ENCODE data around the gene DPAGT1. TPM values are rescaled to one million over a fixed set of nuclear protein-coding genes. Genes with fewer than 3 reads are reported as not detected.
A peak's percentile ranks its signal among the peaks of the same experiment; 100 is the strongest.

The DPAGT1 gene
- total and polyA plus RNA-seq, 2 donors: 9.6 to 22.4 TPM

DNA sequence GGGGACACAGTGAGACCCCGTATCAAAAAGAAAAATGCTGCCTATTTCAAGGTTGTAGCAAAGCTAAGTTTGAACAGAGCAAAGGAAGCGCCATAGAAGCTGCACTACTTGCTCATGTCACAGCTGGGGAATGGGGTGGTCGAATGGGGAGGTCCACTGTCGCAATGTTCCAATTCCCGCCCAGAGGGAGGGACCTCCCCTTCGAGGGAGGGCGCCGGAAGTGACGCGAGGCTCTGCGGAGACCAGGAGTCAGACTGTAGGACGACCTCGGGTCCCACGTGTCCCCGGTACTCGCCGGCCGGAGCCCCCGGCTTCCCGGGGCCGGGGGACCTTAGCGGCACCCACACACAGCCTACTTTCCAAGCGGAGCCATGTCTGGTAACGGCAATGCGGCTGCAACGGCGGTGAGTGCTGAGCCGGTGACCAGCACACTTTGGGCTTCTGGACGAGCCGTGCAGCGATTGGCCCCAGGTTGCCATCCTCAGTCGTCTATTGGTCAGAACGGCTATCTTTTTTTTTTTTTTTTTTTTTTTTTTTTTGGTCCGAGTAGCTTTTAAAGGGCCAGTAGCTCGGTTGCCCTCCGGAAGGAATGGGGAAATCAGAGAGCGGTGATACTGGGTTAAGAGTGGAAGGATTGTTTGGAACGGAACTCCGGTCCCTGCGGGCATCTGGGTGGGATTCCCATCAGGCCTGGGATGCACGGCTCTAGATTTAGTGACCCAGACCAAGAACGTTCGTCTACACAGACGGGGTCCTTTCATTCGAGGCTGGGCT, 16.8 kb downstream of the DPAGT1 start, which contains the start of gene HMBS:
Gene HMBS (plus strand): TSS at position 219 of the 774 bp plus-strand sequence. CDS start 153 bp downstream, at position 372.
- Histone ChIP-seq H3K4me1 (ENCODE audit: control insufficient read depth in 2 of 2, insufficient read depth in 2 of 2, low read length in 2 of 2) (peaks cover 8 to 23% of the 10 kb centered on the region in 2 donors), H3K27me3 (ENCODE audit: control insufficient read depth in 2 of 2, insufficient read depth in 1 of 2, low read length in 1 of 2) (no peaks in the 10 kb centered on the region), H3K4me3 (ENCODE audit: low read length in 2 of 2) (peak within 1 kb of the TSS; percentile 76 to 83), H3K36me3 (ENCODE audit: control insufficient read depth in 2 of 2, insufficient read depth in 2 of 2, low read length in 1 of 2) (peaks cover 24 to 28% of the 10 kb centered on the region in 2 donors), H3K9me3 (ENCODE audit: control insufficient read depth in 2 of 2, insufficient read depth in 1 of 2, low read length in 1 of 2) (no peaks in the 10 kb centered on the region), H3K27ac (ENCODE audit: low read depth in 1 of 2, low read length in 1 of 2) (peak within 1 kb of the TSS; percentile 74 to 88)
- 1% methylated on average over 45 of the region's 45 CpGs for WGBS
- DNase-seq (ENCODE audit: low read depth in 6 of 9, low spot score in 9 of 9): peak in 8 of 9 donors; percentile 77 to 92 (median 88)

DNA sequence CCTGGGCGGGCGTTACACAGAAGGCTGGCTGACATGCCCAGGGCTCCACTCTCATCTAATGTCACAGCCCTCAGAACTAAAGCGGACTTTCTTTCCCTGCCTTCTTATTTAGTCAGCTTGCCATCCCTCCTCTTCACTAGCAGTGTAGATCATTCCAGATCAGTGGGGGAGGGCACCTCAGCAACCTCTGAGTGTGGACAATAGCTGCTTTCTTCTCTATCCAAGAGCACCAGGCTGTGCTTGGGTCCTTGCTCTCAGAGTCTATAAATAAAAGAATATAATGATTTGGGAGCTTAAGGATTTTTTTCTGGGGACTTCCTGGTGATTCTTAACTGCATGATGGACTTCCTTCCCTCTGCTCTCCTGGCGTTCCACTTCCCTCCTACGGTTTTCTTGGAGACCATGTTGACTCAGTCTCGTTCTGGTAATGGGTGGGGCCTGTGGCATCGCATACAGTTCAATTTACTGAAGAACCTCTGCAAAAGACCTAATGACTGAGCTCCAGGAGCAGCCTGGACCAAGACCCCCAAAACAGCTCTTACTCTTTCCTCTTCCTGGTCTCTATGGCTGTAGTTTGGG, 19.9 kb downstream of the DPAGT1 start:
- Histone ChIP-seq H3K27me3 (ENCODE audit: control insufficient read depth in 2 of 2, insufficient read depth in 1 of 2, low read length in 1 of 2) (no peaks in the 10 kb centered on the region), H3K27ac (ENCODE audit: low read depth in 1 of 2, low read length in 1 of 2) (no peak overlapping the region), H3K4me1 (ENCODE audit: control insufficient read depth in 2 of 2, insufficient read depth in 2 of 2, low read length in 2 of 2) (peaks cover 8 to 17% of the 10 kb centered on the region in 2 donors), H3K4me3 (ENCODE audit: low read length in 2 of 2) (no peak overlapping the region), H3K36me3 (ENCODE audit: control insufficient read depth in 2 of 2, insufficient read depth in 2 of 2, low read length in 1 of 2) (peaks cover 54 to 55% of the 10 kb centered on the region in 2 donors), H3K9me3 (ENCODE audit: control insufficient read depth in 2 of 2, insufficient read depth in 1 of 2, low read length in 1 of 2) (no peaks in the 10 kb centered on the region)
- no peak for DNase-seq (ENCODE audit: low read depth in 6 of 9, low spot score in 9 of 9)
- WGBS: 95% methylated on average over 7 of the region's 7 CpGs

DNA sequence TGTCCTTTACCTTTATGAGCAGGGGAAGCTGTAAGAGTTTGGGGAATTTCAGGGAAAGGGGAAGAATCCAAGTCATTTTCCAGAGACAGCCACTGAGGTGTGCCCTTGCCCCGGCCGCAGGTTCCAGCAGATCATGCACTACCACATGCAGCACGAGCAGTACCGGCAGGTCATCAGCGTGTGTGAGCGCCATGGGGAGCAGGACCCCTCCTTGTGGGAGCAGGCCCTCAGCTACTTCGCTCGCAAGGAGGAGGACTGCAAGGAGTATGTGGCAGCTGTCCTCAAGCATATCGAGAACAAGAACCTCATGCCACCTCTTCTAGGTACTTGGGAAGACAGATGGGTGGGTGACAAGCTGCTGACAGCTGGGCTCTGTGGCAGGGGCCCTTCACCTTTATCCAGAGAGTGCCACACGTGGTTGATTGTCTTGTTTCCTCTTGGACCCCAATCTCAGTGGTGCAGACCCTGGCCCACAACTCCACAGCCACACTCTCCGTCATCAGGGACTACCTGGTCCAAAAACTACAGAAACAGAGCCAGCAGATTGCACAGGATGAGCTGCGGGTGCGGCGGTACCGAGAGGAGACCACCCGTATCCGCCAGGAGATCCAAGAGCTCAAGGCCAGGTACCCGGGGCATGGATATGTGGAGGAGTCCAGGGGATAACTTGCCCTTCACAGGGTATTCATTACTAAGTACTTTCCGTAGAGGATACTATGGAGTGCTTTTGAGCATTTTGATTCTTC, 22.8 kb downstream of the DPAGT1 start:
- 97% methylated on average over 19 of the region's 19 CpGs for WGBS
- no peak for DNase-seq (ENCODE audit: low read depth in 6 of 9, low spot score in 9 of 9)
- Histone ChIP-seq H3K27ac (ENCODE audit: low read depth in 1 of 2, low read length in 1 of 2) (no peak overlapping the region), H3K27me3 (ENCODE audit: control insufficient read depth in 2 of 2, insufficient read depth in 1 of 2, low read length in 1 of 2) (no peaks in the 10 kb centered on the region), H3K36me3 (ENCODE audit: control insufficient read depth in 2 of 2, insufficient read depth in 2 of 2, low read length in 1 of 2) (peaks cover 67 to 72% of the 10 kb centered on the region in 2 donors), H3K4me3 (ENCODE audit: low read length in 2 of 2) (no peak overlapping the region), H3K9me3 (ENCODE audit: control insufficient read depth in 2 of 2, insufficient read depth in 1 of 2, low read length in 1 of 2) (no peaks in the 10 kb centered on the region), H3K4me1 (ENCODE audit: control insufficient read depth in 2 of 2, insufficient read depth in 2 of 2, low read length in 2 of 2) (no peaks in the 10 kb centered on the region)

DNA sequence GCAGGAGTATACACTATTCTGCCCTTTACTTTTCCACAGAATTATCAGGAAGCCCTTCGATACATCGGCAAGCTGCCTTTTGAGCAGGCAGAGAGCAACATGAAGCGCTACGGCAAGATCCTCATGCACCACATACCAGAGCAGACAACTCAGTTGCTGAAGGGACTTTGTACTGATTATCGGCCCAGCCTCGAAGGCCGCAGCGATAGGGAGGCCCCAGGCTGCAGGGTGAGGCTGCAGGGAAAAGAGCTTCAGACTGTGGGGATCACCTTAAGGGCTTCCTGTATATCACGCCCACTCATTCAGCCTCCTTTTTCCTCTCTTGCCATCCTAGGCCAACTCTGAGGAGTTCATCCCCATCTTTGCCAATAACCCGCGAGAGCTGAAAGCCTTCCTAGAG, 23.8 kb downstream of the DPAGT1 start:
- no peaks in the 10 kb centered on the region for H3K9me3 ChIP-seq (ENCODE audit: control insufficient read depth in 2 of 2, insufficient read depth in 1 of 2, low read length in 1 of 2)
- H3K36me3 ChIP-seq (ENCODE audit: control insufficient read depth in 2 of 2, insufficient read depth in 2 of 2, low read length in 1 of 2): peaks cover 77 to 82% of the 10 kb centered on the region in 2 donors
- H3K27ac ChIP-seq (ENCODE audit: low read depth in 1 of 2, low read length in 1 of 2): no peak overlapping the region
- WGBS: 99% methylated on average over 11 of the region's 11 CpGs
- H3K4me1 ChIP-seq (ENCODE audit: control insufficient read depth in 2 of 2, insufficient read depth in 2 of 2, low read length in 2 of 2): no peaks in the 10 kb centered on the region
- H3K27me3 ChIP-seq (ENCODE audit: control insufficient read depth in 2 of 2, insufficient read depth in 1 of 2, low read length in 1 of 2): no peaks in the 10 kb centered on the region
- H3K4me3 ChIP-seq (ENCODE audit: low read length in 2 of 2): no peak overlapping the region
- no peak for DNase-seq (ENCODE audit: low read depth in 6 of 9, low spot score in 9 of 9)

DNA sequence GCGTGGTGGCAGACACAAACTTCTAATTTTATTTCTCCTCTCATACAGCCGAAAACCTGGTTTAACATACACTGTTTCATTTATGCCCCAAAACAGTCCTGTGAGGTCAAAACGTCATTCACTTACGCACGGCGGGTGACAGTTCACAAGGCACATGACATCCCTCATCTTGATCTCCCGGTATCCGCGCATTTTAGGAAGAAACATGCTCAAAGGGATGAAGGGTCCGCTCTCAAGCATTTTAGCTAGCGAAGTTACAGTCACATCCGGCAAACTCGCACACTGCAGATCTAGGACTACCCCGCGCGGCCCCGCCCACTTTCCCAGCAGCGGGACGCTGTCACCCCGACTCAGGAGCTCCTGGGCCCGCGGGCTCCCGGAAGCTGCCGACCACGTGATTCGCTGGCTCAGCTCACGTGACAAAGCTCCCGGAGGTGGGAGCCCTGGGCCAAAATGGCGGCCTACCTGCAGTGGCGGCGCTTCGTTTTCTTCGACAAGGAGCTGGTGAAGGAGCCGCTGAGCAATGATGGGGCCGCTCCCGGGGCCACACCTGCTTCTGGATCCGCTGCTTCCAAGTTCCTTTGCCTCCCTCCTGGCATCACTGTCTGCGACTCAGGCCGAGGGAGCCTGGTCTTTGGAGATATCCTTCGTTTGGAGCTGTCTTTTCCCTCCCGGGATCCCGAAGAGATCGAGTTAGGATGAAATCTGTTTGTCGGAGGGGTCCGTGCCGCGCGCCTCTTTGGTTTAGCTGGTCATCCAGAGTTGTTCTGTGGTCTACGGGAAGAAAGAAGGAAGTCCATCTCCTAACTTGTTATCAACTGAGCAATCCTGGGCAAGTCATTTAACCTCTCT, 34.1 kb downstream of the DPAGT1 start, which contains the start of gene VPS11:
Gene VPS11 (plus strand): TSS at position 448 of the 852 bp plus-strand sequence. CDS start 6 bp downstream, at position 454.
- Histone ChIP-seq H3K27ac (ENCODE audit: low read depth in 1 of 2, low read length in 1 of 2) (peak within 1 kb of the TSS; percentile 92 to 94), H3K9me3 (ENCODE audit: control insufficient read depth in 2 of 2, insufficient read depth in 1 of 2, low read length in 1 of 2) (no peaks in the 10 kb centered on the region), H3K4me1 (ENCODE audit: control insufficient read depth in 2 of 2, insufficient read depth in 2 of 2, low read length in 2 of 2) (peaks cover 13 to 24% of the 10 kb centered on the region in 2 donors), H3K27me3 (ENCODE audit: control insufficient read depth in 2 of 2, insufficient read depth in 1 of 2, low read length in 1 of 2) (no peaks in the 10 kb centered on the region), H3K36me3 (ENCODE audit: control insufficient read depth in 2 of 2, insufficient read depth in 2 of 2, low read length in 1 of 2) (peaks cover 19 to 21% of the 10 kb centered on the region in 2 donors), H3K4me3 (ENCODE audit: low read length in 2 of 2) (peak within 1 kb of the TSS; percentile 65 to 100)
- WGBS: under 1% methylated on average over 49 of the region's 49 CpGs
- DNase-seq (ENCODE audit: low read depth in 6 of 9, low spot score in 9 of 9): peak; percentile 90 to 99 (median 97)

DNA sequence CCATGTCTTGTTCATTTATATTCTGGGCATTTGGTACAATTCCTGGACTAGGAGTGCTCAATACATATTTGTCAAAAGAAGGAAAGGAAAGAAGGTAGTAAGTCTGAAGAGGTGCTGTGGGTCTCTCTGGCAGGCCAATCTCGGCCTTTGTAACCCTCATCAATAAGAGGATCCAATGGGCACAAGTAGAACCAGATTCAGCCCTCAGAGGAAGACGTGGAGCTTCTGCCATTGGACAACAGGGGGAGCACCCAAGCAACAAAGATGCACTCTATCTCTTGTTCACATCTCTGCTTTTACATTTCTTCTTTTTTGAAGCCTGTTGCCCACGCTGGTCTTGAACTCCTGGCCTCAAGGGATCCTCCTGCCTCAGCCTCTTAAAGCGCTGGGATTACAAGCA, 36.3 kb downstream of the DPAGT1 start:
- DNase-seq (ENCODE audit: low read depth in 6 of 9, low spot score in 9 of 9): peak in 3 of 9 donors; percentile 27 to 61 (median 44)
- no peak overlapping the region for H3K27ac ChIP-seq (ENCODE audit: low read depth in 1 of 2, low read length in 1 of 2)
- 78% methylated on average over 4 of the region's 4 CpGs for WGBS
- H3K27me3 ChIP-seq (ENCODE audit: control insufficient read depth in 2 of 2, insufficient read depth in 1 of 2, low read length in 1 of 2): no peaks in the 10 kb centered on the region
- H3K9me3 ChIP-seq (ENCODE audit: control insufficient read depth in 2 of 2, insufficient read depth in 1 of 2, low read length in 1 of 2): no peaks in the 10 kb centered on the region
- H3K36me3 ChIP-seq (ENCODE audit: control insufficient read depth in 2 of 2, insufficient read depth in 2 of 2, low read length in 1 of 2): peaks cover 3 to 4% of the 10 kb centered on the region in 2 donors
- H3K4me1 ChIP-seq (ENCODE audit: control insufficient read depth in 2 of 2, insufficient read depth in 2 of 2, low read length in 2 of 2): peaks cover 13 to 24% of the 10 kb centered on the region in 2 donors
- no peak overlapping the region for H3K4me3 ChIP-seq (ENCODE audit: low read length in 2 of 2)

DNA sequence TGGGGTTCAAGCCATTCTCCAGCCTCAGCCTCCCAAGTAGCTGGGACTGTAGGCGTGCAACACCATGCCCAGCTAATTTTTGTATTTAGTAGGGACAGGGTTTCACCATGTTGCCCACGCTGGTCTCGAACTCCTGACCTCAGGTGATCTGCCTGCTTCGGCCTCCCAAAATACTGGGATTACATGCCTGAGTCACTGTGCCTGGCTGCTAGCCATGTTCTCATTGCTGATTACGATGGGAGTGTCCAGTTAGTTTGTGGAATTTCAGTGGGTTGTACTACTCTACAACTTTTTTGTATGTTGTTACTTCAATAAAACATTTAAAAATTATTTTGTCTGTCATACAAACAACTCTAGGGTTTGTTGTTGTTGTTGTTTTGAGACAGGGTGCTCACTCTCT, 38.9 kb downstream of the DPAGT1 start:
- Histone ChIP-seq H3K4me3 (ENCODE audit: low read length in 2 of 2) (no peak overlapping the region), H3K27me3 (ENCODE audit: control insufficient read depth in 2 of 2, insufficient read depth in 1 of 2, low read length in 1 of 2) (no peaks in the 10 kb centered on the region), H3K27ac (ENCODE audit: low read depth in 1 of 2, low read length in 1 of 2) (no peak overlapping the region), H3K4me1 (ENCODE audit: control insufficient read depth in 2 of 2, insufficient read depth in 2 of 2, low read length in 2 of 2) (peaks cover 10 to 21% of the 10 kb centered on the region in 2 donors), H3K36me3 (ENCODE audit: control insufficient read depth in 2 of 2, insufficient read depth in 2 of 2, low read length in 1 of 2) (peaks cover 0 to 4% of the 10 kb centered on the region in 2 donors), H3K9me3 (ENCODE audit: control insufficient read depth in 2 of 2, insufficient read depth in 1 of 2, low read length in 1 of 2) (no peaks in the 10 kb centered on the region)
- no peak for DNase-seq (ENCODE audit: low read depth in 6 of 9, low spot score in 9 of 9)
- WGBS: 97% methylated on average over 5 of the region's 5 CpGs

DNA sequence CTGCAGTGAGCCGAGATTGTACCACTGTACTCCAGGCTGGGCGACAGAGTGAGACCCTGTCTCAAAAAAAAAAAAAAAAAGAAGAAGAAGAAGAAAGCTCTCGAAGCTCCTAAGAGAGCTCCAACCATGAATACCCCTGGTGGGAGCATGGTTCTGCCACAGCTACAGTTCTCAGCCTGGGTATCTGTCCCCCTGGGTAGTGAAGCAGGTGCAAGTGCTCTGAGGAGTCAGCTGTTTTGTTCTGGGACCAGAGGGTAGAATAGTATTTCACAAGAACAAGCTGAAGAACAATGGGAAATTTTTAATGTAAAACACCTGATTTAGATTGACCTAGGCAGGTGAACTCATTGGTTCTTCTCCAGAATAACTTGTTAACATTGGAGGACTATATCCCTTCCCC, 40.4 kb downstream of the DPAGT1 start:
- Histone ChIP-seq H3K9me3 (ENCODE audit: control insufficient read depth in 2 of 2, insufficient read depth in 1 of 2, low read length in 1 of 2) (no peaks in the 10 kb centered on the region), H3K27ac (ENCODE audit: low read depth in 1 of 2, low read length in 1 of 2) (no peak overlapping the region), H3K27me3 (ENCODE audit: control insufficient read depth in 2 of 2, insufficient read depth in 1 of 2, low read length in 1 of 2) (no peaks in the 10 kb centered on the region), H3K36me3 (ENCODE audit: control insufficient read depth in 2 of 2, insufficient read depth in 2 of 2, low read length in 1 of 2) (peaks cover 0 to 4% of the 10 kb centered on the region in 2 donors), H3K4me3 (ENCODE audit: low read length in 2 of 2) (no peak overlapping the region), H3K4me1 (ENCODE audit: control insufficient read depth in 2 of 2, insufficient read depth in 2 of 2, low read length in 2 of 2) (peaks cover 6 to 16% of the 10 kb centered on the region in 2 donors)
- WGBS: 97% methylated on average over 3 of the region's 3 CpGs
- DNase-seq (ENCODE audit: low read depth in 6 of 9, low spot score in 9 of 9): no peak

All from thymus (tissue), 11 donors.